Ecto neural progenitor cell (in vitro differentiated cells): Measurements from ENCODE around the gene STPG1.

Experiments
- DNase-seq: peaks from one replicate; pipeline ENCODE4 v3.0.0-alpha.2; 2018; ENCODE audit warnings: low spot score

The STPG1 gene

DNA sequence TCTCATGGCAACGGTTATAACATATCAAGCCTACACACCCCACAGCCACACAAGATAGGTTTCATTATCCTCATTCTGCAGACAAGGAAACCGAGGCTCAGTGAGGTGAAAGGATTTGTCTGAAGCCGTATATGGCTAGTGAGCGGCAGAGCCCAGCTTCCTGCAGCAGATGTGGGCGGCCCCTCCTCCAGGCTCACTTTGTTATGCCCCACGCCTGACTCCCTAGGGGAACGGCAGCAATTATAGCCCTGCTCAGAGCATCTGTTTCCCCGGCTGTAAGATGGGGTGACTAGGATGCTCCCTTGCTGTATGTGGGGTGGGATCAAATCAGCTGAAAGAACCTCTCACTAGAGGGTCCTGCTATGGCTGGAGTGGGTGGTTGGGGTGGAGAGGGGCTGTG lies 72.3 kb downstream of the STPG1 start:
- no peak for DNase-seq

DNA sequence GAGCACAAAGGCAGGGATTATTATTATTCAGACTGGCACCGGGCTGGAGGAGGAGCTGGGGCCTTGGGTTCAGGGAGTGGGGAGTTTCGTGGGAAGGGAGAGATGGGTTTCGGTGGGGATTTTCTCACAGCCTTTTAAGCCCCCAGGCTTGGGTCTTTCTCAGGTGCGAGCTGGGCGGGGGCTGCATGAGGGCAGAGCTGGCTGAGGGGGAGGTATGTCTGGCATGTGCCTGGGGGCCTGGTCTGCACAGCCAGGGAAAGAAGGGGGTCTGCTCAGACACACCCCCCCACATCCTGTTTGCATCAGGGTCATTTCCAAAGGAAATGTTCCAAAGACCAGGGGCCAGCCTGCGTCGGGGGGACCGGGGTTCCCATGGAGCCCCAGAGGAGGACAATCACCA lies 72.8 kb downstream of the STPG1 start:
- DNase-seq, result no peak

DNA sequence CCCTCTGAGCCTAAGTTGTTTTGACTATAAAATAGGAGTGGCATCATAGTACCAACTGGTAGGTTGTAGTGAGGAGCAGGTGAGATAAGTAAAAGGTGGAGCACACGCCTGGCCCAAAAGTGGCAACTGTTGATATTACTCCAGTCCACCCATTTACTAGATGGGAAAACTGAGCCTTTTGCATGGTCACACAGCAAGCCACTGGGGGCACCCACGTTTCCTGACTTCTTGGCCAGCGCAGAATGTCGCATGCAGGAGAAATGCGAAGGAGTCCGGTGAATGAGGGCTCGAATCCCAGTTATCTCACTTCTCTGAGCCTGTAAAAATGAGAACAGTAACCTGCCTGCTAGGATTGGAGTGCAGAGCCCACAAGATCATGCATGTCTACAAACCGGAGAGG lies 73.6 kb downstream of the STPG1 start:
- DNase-seq, result no peak

DNA sequence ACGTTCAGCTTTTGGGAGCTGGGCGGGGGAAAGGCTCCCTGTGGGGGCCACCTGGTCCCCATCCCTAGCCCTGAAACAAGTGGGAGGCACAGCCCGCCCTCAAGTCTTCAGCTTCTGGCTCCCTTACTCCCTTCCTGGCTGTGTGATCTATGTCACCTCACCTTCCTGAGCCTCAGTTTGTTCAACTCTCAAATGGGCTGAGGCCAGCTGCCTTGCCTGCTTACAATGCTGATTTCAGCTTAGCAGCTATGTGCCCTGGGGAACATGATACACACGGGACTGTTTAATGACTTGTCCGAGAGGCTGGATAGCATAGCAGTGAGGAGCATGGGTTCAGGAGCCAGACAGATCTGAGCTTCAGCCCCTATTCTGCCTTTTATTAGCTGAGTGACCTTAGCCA lies 75.1 kb downstream of the STPG1 start:
- no peak for DNase-seq

DNA sequence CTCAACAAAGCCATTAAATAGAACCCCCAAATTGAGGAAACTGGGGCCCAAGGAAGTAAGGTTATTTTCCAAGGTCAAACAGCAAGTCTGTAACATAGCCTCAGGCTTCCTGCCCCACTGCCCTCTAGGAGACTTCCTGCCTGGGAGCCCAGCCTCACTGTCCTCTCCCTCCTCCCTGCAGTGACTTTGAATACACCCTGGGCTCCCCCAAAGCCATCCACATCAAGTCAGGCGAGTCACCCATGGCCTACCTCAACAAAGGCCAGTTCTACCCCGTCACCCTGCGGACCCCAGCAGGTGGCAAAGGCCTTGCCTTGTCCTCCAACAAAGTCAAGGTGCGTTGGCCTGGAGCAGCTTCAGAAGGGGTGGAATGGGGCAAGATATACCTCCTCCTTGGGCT lies 76.1 kb downstream of the STPG1 start:
- no peak for DNase-seq

DNA sequence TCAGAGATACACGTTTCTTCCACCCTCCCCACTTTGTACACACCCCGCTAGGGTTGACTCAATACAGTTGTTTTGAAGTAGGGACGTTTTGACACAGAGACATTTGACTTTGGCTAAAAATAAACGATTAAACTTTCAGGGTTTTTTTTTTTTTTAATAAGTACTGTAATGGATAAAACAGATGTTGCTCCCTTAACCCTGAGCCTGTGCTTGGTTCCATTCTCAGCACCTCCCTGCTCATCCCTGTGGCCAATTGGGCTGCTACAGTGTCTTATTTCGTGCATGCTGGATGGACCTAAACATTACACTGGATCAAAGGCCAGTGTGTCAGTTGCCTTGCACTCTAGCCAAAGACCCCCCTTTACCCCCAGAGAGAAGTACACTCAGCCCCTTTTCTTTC lies 77.5 kb downstream of the STPG1 start:
- DNase-seq, result no peak

DNA sequence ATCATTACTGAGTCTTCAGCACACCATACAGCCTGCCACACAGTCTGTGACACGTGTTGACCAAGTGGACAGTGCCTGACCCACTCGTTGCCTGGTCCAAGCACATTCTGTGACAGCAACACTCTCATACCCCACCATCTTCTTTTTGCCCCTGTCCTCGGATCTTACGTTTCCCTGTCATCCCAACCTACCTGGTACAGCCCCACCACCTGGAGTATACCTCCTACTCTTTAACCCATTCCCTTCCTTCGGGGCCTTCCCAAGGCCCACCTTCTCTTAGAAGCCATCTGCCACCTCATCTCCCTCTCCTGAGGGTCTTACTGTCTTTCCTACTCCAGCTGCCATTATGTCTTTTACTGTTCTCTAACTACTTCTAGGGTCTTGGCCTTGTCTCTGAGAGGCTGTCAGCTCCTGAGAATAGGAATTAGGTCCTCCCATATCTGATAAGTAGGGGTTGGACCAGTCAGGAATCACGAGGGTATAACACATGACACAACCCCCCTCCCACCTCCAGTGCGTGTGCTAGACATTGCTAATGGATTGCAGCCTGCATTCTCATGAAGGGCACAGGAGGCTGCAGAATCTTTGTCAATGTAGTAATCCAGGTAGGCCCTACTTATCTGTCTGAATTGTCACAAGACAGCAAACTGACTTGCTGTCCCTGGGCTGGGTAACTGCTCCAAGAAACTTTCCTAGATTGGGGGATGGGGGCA lies 81.5 kb downstream of the STPG1 start:
- no peak for DNase-seq

DNA sequence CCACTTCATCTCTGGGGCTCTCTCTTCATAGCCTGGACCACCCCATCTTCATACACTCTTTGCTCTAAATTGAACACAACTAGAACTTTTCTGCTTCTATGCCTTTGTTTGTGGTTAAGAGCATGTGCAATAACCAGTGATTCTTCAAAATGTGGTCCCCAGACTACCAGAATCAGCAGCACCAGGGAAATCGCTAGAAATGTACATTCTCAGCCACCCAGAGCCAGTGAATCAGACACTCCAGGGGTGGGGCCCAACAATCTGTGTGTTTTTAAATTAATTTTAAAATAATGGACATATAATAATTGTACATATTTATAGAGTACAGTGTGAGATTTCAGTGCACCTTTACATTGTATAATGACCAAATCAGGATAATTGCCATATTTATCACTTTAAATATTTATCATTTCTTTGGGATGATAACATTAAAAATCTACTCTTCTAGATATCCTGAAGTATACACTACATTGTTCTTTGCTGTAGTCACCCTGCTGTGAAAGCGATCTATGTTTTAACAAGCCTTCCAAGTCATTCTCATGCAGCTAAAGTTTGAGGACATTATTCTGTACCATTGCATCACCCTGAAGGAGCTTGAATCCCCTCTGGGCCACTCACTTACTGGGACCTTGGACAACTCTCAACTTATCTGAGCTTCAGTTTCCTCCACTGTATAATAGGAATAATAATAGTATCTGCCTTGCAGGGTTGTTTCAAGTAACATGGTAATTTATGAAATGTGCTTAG lies 83.6 kb downstream of the STPG1 start:
- no peak for DNase-seq

DNA sequence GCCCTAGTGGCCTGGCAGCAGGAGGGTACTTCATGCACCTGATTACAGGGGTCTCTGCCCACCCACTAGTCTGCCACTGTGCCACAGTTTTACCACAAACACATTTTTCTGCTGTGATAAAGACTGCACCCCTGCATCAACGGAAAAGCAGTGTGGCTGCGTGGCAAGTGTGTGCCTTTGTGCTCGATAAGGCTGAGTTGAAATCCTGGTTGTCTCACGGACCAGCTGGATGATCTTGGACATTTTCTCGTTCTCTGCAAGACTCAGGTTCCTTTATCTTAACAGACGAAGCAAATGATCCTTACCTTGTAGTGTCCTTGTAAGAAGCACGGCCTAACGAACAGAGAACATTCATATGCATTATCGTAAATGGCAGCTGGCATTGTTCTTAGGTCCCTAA lies 84.3 kb downstream of the STPG1 start:
- no peak for DNase-seq

DNA sequence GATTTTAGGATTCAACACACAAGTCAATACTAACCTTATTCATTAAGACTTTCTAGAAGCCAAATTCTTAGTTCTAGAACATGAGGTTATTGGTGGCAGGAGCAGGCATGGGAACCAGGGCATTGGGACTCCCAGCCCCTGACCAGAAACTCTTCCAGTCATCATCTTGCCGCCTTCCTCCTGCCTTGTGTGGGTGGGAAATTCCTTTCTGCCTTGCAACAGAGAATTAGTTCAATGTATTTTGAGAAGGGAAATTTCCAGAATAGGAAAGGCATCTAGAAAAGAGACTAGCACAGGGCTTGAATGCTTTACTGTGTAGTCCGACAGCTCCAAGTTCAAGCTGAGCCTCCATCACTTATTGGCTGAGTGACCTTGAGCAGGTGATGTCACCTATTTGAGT lies 85.7 kb downstream of the STPG1 start:
- no peak for DNase-seq

DNA sequence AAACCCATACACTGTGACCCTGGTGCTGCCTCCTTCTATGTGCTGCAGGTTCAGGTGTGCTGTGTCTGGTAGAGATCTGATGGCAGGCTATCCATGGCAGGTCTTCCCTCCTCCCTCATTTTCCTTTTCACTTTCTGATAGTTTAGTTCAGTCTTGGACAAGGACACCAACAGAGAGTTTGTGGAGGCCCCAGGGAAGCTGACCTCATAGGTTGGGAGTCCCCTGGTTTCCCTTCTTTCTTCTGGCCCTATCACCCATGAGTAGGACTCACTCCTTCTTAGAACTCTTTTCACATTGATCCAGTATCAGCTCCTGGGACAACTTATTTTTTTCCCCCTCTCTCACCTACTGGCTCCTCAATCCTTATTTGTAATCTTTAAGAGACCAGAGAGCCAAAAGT lies 86.1 kb downstream of the STPG1 start:
- no peak for DNase-seq

DNA sequence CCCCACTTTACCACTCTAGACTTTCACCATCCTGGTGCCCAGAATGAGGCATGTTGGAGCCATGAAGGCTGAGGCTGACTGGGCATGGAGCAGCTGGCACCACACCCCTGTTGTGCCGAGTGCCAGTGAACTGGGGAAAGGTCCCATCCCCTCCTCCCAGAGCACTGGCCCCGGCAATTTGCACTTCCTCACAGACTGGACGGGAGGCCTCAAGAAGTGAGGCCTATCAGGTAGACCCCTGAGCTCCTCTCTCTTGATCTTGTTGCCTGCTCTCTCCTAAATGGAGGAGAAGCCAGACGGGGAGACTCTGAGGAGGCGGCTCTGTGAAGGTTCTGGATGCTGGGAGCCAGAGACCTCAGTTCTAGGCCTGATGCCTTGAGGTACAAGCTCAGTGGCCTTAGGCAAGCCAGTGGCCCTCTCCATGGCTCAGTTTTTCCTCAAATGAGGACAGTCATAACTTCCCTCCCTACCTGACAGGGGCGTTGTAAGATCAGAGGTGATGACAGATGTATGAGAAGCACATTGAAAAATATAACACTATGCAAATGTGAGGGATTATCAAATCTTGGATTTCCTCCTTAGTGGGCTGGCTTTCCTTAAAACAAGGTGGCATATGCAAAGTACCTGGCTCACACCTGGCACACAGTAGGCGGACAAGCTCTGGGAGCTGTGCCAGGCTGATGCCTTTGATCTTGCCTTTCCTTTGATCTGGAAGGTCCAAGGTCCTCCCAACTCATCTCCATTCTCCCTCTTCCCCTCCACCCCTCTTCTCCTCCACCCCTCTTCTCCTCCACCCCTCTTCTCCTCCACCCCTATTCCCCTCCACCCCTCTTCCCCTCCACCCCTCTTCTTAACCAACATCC lies 87.8 kb downstream of the STPG1 start:
- DNase-seq, result no peak

DNA sequence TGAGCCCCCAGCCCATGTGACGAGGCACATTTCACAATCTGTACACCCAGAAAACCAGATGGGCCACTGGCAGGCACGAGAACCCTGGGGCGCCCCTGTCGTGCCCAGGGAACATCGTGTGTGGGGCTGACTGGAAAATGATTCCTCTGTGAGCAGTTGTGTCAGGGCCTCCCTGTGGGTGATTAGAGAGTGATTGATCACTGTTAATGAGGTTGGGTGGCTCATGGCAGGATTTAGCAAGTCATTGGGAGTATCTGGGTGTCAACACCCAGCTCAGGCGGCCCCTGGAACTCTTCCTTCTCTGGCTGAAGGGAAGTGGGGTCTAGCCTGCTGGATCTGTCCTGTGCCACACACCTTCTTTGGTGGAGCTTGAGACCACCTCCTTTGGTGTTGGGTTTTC lies 88.7 kb downstream of the STPG1 start:
- DNase-seq, result no peak

DNA sequence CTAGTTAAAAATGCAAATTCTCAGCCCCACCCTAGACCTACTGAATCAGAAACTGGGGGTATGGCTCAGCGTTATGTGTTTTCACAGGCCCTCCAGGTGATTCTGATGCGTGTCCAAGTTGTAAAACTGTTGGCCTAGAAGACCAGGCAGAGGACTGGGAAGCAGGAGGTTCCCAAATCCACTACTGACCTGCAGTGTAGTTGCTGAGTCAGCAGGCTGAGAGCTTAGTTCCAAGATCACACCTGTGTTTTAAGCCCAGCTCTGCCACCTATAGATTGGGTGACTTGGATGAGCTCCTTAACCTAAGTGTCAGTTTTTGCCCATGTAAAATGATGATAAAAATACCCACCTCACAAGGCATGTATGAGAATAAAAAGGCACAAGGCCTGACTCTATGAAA lies 90.3 kb downstream of the STPG1 start:
- DNase-seq, result no peak

DNA sequence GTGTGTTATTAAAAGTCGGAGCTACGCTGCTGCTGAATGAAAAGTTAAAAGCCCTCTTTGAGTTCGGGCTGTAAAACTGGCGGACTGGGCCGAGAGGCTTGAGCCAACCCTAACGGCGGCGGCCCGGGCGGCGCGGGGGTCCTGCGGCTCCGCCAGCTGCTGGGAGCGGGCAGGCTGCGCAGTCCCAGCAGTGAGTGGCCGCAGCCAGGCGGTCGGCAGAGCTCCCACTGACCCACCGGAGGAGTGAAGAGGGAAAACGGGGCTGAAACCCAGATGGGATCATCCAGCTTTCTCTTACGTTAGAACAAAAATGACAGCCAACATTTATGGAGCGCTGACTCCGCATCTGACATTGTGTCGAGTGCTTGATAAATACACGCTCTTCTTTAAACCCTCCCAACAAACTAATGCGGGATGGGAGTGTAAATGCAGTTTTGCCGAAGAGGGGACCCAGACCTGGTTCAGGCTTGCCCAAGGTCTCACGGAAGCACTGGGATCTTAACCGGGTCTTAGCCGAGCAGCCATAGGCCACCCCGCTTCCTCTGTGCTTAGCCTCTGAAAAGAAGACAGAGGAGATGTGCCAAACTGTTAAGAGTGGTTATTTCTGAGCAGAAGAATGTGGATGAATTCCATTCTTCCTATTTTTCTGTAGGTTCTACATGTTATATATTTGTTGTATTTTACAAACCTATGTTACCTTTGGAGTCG lies 91.0 kb downstream of the STPG1 start:
- DNase-seq, result peak; percentile 71

DNA sequence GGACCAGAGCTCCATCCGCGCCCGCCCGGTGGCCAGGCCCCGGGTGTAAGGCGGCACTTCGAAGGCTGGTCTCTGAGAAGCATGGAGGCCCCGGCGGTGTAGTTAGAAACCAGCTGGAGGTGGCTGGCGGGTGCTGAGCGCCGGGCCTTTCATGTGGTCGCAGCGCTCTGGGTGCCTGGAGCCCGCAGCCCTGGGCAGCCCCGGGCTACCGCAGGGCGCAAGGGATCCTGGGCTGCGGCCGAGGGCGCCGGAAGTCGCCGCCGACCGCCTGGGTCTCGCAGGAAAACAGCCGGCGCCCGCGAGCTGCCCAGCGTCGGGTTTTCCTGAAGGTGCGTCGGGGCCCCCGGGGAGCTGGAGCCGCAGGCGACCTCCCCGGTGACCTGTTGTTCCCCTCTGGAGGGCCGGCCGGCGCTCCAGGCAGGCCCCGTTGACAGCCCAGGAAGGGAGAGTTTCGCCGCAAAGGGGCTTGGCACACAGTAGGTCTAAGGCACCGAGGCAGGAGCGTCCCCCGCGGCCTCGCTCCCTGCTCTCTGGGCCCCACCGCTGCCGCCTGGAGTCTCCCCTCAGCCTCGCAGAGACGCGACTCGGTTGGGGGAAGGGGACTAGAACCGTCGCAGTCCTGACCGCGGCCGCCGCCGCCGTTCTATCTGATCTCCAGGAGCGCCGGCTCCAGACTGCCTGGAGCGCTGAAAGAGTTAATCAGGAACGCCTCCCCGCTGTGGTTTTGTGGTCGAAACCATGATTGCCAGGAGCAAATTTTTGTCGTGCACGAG lies 91.7 kb downstream of the STPG1 start:
- DNase-seq, result peak; percentile 81

DNA sequence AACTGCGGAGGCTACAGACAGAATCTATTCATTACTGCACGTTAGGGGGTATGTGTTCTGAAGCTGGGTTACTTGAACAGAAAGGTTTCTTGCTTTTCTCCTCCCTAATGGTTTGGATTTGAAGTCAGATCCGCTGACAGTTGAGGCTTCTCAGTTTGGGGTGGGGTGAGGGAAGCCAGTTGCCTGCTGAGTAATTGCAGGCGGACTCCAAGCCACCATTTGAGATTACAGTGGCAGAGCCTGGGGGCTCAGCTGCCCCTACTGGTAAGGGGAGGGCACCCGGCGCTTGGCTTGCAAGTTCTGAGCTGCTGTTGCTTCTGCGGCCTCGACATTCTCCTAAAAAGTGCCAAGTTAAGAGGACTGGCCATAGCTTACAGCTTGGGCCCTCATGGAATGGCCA lies 92.5 kb downstream of the STPG1 start:
- DNase-seq, result no peak

DNA sequence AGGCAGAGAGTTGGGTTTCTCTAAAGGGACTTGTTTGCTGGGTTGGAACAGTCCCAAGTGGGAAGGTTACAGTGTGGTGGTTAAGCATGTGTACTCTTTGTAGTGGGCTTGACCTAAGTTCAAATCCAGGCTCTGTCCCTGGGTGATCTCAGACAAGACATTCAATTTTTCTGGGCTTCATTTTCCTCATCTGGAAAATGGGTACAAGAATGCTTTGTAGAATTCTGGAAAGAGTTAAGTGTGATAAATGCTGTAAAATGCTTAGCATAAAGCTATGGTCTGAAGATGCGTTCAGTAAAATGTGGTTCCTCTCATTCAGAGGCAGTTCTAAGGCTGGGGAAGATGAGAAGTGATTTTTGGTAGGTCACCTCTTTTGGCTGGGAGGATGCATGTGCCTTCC lies 93.6 kb downstream of the STPG1 start:
- no peak for DNase-seq

DNA sequence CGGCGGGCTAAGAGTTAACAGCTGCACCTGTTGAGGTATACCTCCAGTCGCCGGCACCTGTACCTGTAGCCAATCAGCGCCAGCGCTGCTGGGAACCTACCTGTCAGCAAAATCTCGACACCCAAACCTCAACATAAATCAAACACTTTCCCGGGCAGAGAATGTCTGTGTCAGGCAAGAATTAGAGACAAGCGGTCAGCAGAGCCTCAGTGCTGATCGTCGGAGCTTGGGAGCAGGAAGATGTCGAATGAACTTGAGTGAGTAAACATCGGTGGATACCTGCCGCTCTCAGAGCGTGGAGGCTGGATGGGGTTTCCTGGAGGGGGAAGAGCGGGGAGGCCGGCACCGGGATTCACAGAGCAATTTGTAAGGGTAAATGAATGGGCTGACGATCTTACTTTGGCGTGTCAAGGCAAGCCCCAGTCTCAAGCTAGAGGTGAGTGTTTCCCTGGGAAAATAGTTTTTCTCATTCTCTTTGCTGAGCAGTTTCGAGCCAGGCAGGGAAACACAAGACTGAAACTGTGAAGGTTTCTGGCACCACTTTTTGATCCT lies 94.2 kb downstream of the STPG1 start, which contains the start of gene GRHL3:
GRHL3 (plus strand) TSS at position 46 of the 552 bp plus-strand sequence; CDS start at position 241, 195 bp downstream.
- peak; percentile 60 for DNase-seq

DNA sequence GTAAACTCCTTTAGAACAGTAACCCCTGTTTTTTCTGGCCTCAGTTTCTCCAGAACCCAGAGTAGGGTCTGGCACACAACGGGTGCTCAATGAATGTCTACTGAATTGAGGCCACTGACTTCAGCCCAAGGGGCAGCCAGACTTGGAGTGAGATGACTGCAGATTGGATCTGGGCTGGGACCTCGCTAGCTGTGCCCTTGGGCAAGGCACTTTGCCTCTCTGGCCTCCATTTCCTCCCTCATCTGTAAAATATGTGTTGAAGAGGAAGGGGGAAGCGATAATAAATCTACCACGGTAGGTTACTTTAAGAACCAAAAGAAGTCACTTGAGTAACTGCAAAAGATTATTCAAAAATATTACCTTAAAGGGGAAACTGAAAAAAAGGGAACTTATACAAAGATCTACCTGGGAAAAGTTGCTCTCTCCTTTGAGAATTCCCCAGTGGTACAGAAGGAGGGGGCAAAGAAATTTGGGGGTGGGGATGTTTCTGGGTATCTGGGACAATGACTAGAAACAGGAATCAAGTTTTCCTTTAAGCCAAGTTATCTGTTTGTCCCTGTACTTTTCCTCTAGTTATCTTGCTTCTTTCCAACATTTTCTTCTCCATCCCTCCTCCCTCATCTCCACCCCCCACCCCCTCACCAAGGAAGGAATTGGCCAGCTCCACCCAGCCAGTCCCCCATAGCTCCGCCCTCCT lies 94.8 kb downstream of the STPG1 start:
- no peak for DNase-seq
